ENCODE data around the gene PRSS12. TPM values are rescaled to one million over a fixed set of nuclear protein-coding genes. Genes with fewer than 3 reads are reported as not detected.

PRSS12 gene
- total and polyA plus RNA-seq, 9 donors = 0.35 to 5.9 (median 1.2) TPM

- Histone ChIP-seq H3K27ac (no peak overlapping the region), H3K9me3 (no peaks in the 10 kb centered on the region), H3K4me3 (no peak overlapping the region), H3K27me3 (no peaks in the 10 kb centered on the region), H3K36me3 (no peaks in the 10 kb centered on the region), H3K4me1 (ENCODE audit: insufficient read depth) (no peaks in the 10 kb centered on the region)
- 70 to 77% (median 76%) methylated on average over 2 of the region's 2 CpGs for WGBS, 3 donors
- TF ChIP-seq CTCF (IDR thresholded peaks at IDR 0.05) (no peak), EP300 (IDR thresholded peaks at IDR 0.05) (no peak), POLR2A (IDR thresholded peaks at IDR 0.05) (no peak)
- intact Hi-C loops (cut with DNase I) = no loop called here
- DNase-seq = no peak
Measured at GRCh38 chr4:118290951-118291350, 61.9 kb downstream of the PRSS12 start.

GRCh38 chr4:118289794-118290193 lies 63.0 kb downstream of the PRSS12 start:
- TF ChIP-seq CTCF (IDR thresholded peaks at IDR 0.05) (no peak), POLR2A (IDR thresholded peaks at IDR 0.05) (no peak), EP300 (IDR thresholded peaks at IDR 0.05) (no peak)
- Histone ChIP-seq H3K27me3 (no peaks in the 10 kb centered on the region), H3K4me3 (no peak overlapping the region), H3K9me3 (no peaks in the 10 kb centered on the region), H3K4me1 (ENCODE audit: insufficient read depth) (no peaks in the 10 kb centered on the region), H3K27ac (no peak overlapping the region), H3K36me3 (no peaks in the 10 kb centered on the region)
- intact Hi-C loops (cut with DNase I) = no loop called here
- 29 to 38% (median 36%) methylated on average over 1 of the region's 1 CpG for WGBS, 3 donors
- no peak for DNase-seq

- no peaks in the 10 kb centered on the region for H3K36me3 ChIP-seq
- intact Hi-C loops (cut with DNase I) = no loop called here
- no peaks in the 10 kb centered on the region for H3K27me3 ChIP-seq
- no peak overlapping the region for H3K4me3 ChIP-seq
- no peaks in the 10 kb centered on the region for H3K9me3 ChIP-seq
- H3K4me1 ChIP-seq (ENCODE audit: insufficient read depth) = no peaks in the 10 kb centered on the region
- no peak for DNase-seq
- WGBS, 3 donors = 23 to 55% (median 37%) methylated on average over 2 of the region's 2 CpGs
- no peak overlapping the region for H3K27ac ChIP-seq
- TF ChIP-seq POLR2A (IDR thresholded peaks at IDR 0.05) (no peak), EP300 (IDR thresholded peaks at IDR 0.05) (no peak), CTCF (IDR thresholded peaks at IDR 0.05) (no peak)
Measured at GRCh38 chr4:118287711-118288451, 64.9 kb downstream of the PRSS12 start.

GRCh38 chr4:118286685-118287084 lies 66.1 kb downstream of the PRSS12 start:
- H3K36me3 ChIP-seq = no peaks in the 10 kb centered on the region
- 95 to 97% (median 96%) methylated on average over 3 of the region's 3 CpGs for WGBS, 3 donors
- H3K27me3 ChIP-seq = no peaks in the 10 kb centered on the region
- intact Hi-C loops (cut with DNase I) = no loop called here
- H3K4me1 ChIP-seq (ENCODE audit: insufficient read depth) = peaks cover 3% of the 10 kb centered on the region
- no peak for DNase-seq
- H3K27ac ChIP-seq = no peak overlapping the region
- no peaks in the 10 kb centered on the region for H3K9me3 ChIP-seq
- H3K4me3 ChIP-seq = no peak overlapping the region
- TF ChIP-seq CTCF (IDR thresholded peaks at IDR 0.05) = no peak
- no peak for TF ChIP-seq EP300 (IDR thresholded peaks at IDR 0.05)
- no peak for TF ChIP-seq POLR2A (IDR thresholded peaks at IDR 0.05)

Measured in ovary (tissue), 9 donors.